ENCODE results near the gene ABTB2.

DNA sequence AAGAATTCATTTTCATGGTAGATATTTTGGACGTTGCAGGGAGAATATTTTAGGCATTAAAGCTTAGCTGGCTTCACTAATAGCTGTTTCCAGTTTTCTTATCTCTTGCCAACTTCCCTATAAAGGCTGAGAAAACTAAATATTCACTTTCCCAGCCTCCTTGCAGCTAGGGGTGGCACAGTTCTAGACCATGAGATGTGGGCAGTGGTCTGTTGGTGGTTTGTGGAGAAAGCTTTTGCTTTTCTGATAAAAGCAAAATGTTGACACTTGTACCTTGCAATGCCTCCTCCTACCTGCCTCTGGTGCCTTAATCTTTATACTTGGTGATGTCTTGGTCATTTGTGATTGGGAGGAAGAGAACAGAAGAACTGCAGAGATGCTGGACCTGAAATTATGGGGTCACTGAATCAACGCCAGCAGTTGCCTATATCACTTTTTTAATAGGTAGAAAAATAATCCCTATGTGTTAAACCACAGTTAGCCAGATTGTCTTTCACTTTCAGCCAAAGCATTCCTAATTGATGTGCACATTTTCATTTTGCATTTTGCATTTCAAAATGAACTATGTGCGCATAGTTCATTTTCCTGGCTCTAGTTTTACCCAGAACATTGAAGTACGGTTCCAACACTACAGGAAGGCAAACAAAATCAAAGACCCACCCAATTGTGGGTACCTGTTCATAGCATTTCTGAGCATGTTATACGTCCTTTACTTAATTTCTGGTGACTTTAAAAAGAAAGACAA is 24.9 kb upstream of the ABTB2 start:
- TF ChIP-seq, protein P1, sequence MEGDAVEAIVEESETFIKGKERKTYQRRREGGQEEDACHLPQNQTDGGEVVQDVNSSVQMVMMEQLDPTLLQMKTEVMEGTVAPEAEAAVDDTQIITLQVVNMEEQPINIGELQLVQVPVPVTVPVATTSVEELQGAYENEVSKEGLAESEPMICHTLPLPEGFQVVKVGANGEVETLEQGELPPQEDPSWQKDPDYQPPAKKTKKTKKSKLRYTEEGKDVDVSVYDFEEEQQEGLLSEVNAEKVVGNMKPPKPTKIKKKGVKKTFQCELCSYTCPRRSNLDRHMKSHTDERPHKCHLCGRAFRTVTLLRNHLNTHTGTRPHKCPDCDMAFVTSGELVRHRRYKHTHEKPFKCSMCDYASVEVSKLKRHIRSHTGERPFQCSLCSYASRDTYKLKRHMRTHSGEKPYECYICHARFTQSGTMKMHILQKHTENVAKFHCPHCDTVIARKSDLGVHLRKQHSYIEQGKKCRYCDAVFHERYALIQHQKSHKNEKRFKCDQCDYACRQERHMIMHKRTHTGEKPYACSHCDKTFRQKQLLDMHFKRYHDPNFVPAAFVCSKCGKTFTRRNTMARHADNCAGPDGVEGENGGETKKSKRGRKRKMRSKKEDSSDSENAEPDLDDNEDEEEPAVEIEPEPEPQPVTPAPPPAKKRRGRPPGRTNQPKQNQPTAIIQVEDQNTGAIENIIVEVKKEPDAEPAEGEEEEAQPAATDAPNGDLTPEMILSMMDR (IDR thresholded peaks at IDR 0.05): no peak
- no peak for TF ChIP-seq POLR2A (IDR thresholded peaks at IDR 0.05)

All from Peyer's patch (tissue), 4 donors.